H9 (cell line): ENCODE measurements around the gene SYDE1. TPM values are rescaled to one million over a fixed set of nuclear protein-coding genes. Genes with fewer than 3 reads are reported as not detected.

ENCODE experiments used
- DNase-seq: peaks from one replicate; pipeline ENCODE4 v3.0.0-alpha.2; 2017
- H2AFZ ChIP-seq: one replicate; pipeline ENCODE4 v1.6.1; 2013; ENCODE audit warnings: mild to moderate bottlenecking, low read length, control low read depth, moderate library complexity
- H2AK5ac ChIP-seq: 2 replicates; pipeline ENCODE4 v1.6.1; 2013; ENCODE audit warnings: low read length, control low read depth, mixed read lengths; ENCODE audit not compliant: insufficient read length
- H2BK120ac ChIP-seq: one replicate; pipeline ENCODE4 v1.6.1; 2013; ENCODE audit warnings: low read depth, mild to moderate bottlenecking, low read length, control low read depth, inconsistent platforms; ENCODE audit not compliant: poor library complexity, severe bottlenecking
- H2BK12ac ChIP-seq: 2 replicates; pipeline ENCODE4 v1.6.1; 2013; ENCODE audit warnings: low read length, control low read depth, mixed read lengths, low read depth; ENCODE audit not compliant: insufficient read length
- H2BK15ac ChIP-seq: 2 replicates; pipeline ENCODE4 v1.6.1; 2013; ENCODE audit warnings: low read depth, low read length, control low read depth
- H2BK20ac ChIP-seq: one replicate; pipeline ENCODE4 v1.6.1; 2013; ENCODE audit warnings: low read depth, mild to moderate bottlenecking, low read length, control low read depth, inconsistent platforms; ENCODE audit not compliant: poor library complexity, severe bottlenecking
- H2BK5ac ChIP-seq: 2 replicates; pipeline ENCODE4 v1.6.1; 2013; ENCODE audit warnings: low read length, control low read depth, mixed read lengths; ENCODE audit not compliant: insufficient read length
- H3K14ac ChIP-seq: 2 replicates; pipeline ENCODE4 v1.6.1; 2013; ENCODE audit warnings: low read length, control low read depth; ENCODE audit not compliant: insufficient read depth
- H3K18ac ChIP-seq: 2 replicates; pipeline ENCODE4 v1.6.1; 2013; ENCODE audit warnings: low read depth, mild to moderate bottlenecking, mixed read lengths, low read length, control low read depth; ENCODE audit not compliant: insufficient read length
- H3K23ac ChIP-seq: 2 replicates; pipeline ENCODE4 v1.6.1; 2013; ENCODE audit warnings: low read length, control low read depth, mixed read lengths, low read depth; ENCODE audit not compliant: insufficient read length
- H3K23me2 ChIP-seq: 2 replicates; pipeline ENCODE4 v1.6.1; 2013; ENCODE audit warnings: low read depth, mild to moderate bottlenecking, mixed read lengths, low read length, control low read depth; ENCODE audit not compliant: insufficient read length, poor library complexity, severe bottlenecking
- H3K27ac ChIP-seq: 2 replicates; pipeline ENCODE4 v1.5.1; 2013; ENCODE audit warnings: low read length, control low read depth, mixed read lengths, low read depth; ENCODE audit not compliant: insufficient read length
- H3K27me3 ChIP-seq: 2 replicates; pipeline ENCODE4 v1.6.1; 2013; ENCODE audit warnings: low read length, control low read depth, inconsistent platforms; ENCODE audit not compliant: insufficient read depth
- H3K4ac ChIP-seq: 2 replicates; pipeline ENCODE4 v1.6.1; 2013; ENCODE audit warnings: low read depth, mild to moderate bottlenecking, control low read depth, inconsistent platforms, low read length, moderate library complexity
- H3K4me1 ChIP-seq: 2 replicates; pipeline ENCODE4 v1.6.1; 2013; ENCODE audit warnings: low read length, control low read depth, inconsistent platforms; ENCODE audit not compliant: insufficient read depth
- H3K4me2 ChIP-seq: 2 replicates; pipeline ENCODE4 v1.6.1; 2013; ENCODE audit warnings: low read length, control low read depth, mixed read lengths; ENCODE audit not compliant: insufficient read length, insufficient read depth
- H3K56ac ChIP-seq: 2 replicates; pipeline ENCODE4 v1.6.1; 2013; ENCODE audit warnings: low read depth, mild to moderate bottlenecking, mixed read lengths, low read length, control low read depth; ENCODE audit not compliant: insufficient read length
- H3K79me1 ChIP-seq: 2 replicates; pipeline ENCODE4 v1.6.1; 2013; ENCODE audit warnings: low read depth, mild to moderate bottlenecking, moderate library complexity, low read length, control low read depth, inconsistent platforms; ENCODE audit not compliant: insufficient read depth, poor library complexity, severe bottlenecking
- H3K79me2 ChIP-seq: 2 replicates; pipeline ENCODE4 v1.6.1; 2013; ENCODE audit warnings: low read length, control low read depth, inconsistent platforms; ENCODE audit not compliant: insufficient read depth
- H3K9ac ChIP-seq: 2 replicates; pipeline ENCODE4 v1.6.1; 2013; ENCODE audit warnings: low read length, control low read depth, mixed read lengths; ENCODE audit not compliant: insufficient read length; ENCODE audit errors: extremely low read depth
- H3K9me3 ChIP-seq: one replicate; pipeline ENCODE4 v1.6.1; 2013; ENCODE audit warnings: low read depth, low read length, inconsistent platforms; ENCODE audit not compliant: control insufficient read depth
- H3T11ph ChIP-seq: one replicate; pipeline ENCODE4 v1.6.1; 2013; ENCODE audit warnings: mild to moderate bottlenecking, low read length, control low read depth, inconsistent platforms
- H4K20me1 ChIP-seq: one replicate; pipeline ENCODE4 v1.6.1; 2013; ENCODE audit not compliant: control insufficient read depth, insufficient read length, insufficient read depth
- H4K5ac ChIP-seq: 2 replicates; pipeline ENCODE4 v1.6.1; 2013; ENCODE audit warnings: low read depth, mild to moderate bottlenecking, mixed read lengths, low read length, control low read depth; ENCODE audit not compliant: insufficient read length
- H4K8ac ChIP-seq: replicated peaks from 2 replicates; pipeline ENCODE4 v1.6.1; 2013; ENCODE audit warnings: low read length, control low read depth, mixed read lengths, low read depth; ENCODE audit not compliant: insufficient read length
- H4K91ac ChIP-seq: 2 replicates; pipeline ENCODE4 v1.6.1; 2013; ENCODE audit warnings: low read depth, mild to moderate bottlenecking, moderate library complexity, mixed read lengths, low read length, control low read depth; ENCODE audit not compliant: insufficient read length
- H3K27ac Mint-ChIP-seq, 3 experiments: 2 replicates in 2 of 3; 3 replicates in 1 of 3; pipeline ENCODE4 v1.8.0; 2020 to 2021; ENCODE audit warnings: mixed read lengths in 3 of 3, mild to moderate bottlenecking in 1 of 3, moderate library complexity in 1 of 3
- H3K27me3 Mint-ChIP-seq: 2 replicates; pipeline ENCODE4 v1.8.0; 2021; ENCODE audit warnings: low read depth, mild to moderate bottlenecking, moderate library complexity, mixed read lengths
- H3K36me3 Mint-ChIP-seq, 3 experiments: 2 replicates in 2 of 3; 3 replicates in 1 of 3; pipeline ENCODE4 v1.8.0; 2020 to 2021; ENCODE audit warnings: low read depth in 3 of 3, mixed read lengths in 3 of 3; ENCODE audit not compliant: insufficient read depth in 1 of 3
- H3K4me1 Mint-ChIP-seq, 2 experiments: 2 replicates each; pipeline ENCODE4 v1.8.0; 2020; ENCODE audit warnings: mixed read lengths in 2 of 2
- H3K4me3 Mint-ChIP-seq, 2 experiments: 2 replicates in 1 of 2; 3 replicates in 1 of 2; pipeline ENCODE4 v1.8.0; 2020 to 2021; ENCODE audit warnings: mild to moderate bottlenecking in 2 of 2, mixed read lengths in 2 of 2, moderate library complexity in 1 of 2
- H3K9me3 Mint-ChIP-seq, 2 experiments: 2 replicates in 1 of 2; 3 replicates in 1 of 2; pipeline ENCODE4 v1.8.0; 2020; ENCODE audit warnings: mild to moderate bottlenecking in 2 of 2, mixed read lengths in 2 of 2, moderate library complexity in 1 of 2
- CTCF ChIP-seq: fragments of 200-600 bp; sonication (generic); conservative IDR thresholded peaks from 3 replicates; pipeline ENCODE4 v1.8.0; 2021; ENCODE audit warnings: antibody characterized with exemption, mild to moderate bottlenecking
- WGBS: extraction: QIAGEN DNeasy Blood & Tissue Kit; methylation state at CpG from one replicate; pipeline ENCODE4 v1.1.7; 2013; ENCODE audit warnings: missing lambda C conversion rate, low lambda C conversion rate, mixed read lengths; ENCODE audit not compliant: insufficient read length; ENCODE audit errors: extremely low coverage; 5-methylcytosine and 5-hydroxymethylcytosine counted together
- total RNA-seq: library from RNA; stranded (reverse); gene quantifications from 2 replicates; pipeline ENCODE4 v1.2.1, GENCODE V29; 2021

The SYDE1 gene
- total RNA-seq, 1 experiment from 2014 or later: 21.4 TPM

GRCh38 chr19:15087182-15087581 lies 20.0 kb upstream of the SYDE1 start:
- no peak overlapping the region for H3K4me3 Mint-ChIP-seq
- Histone ChIP-seq H3K4me2 (no peak overlapping the region), H3K18ac (no peak overlapping the region), H2BK20ac (no peak overlapping the region), H4K5ac (no peak overlapping the region), H2BK120ac (no peak overlapping the region), H4K8ac (no peak overlapping the region), H3K79me2 (no peaks in the 10 kb centered on the region), H3K9me3 (no peaks in the 10 kb centered on the region), H3K56ac (no peak overlapping the region), H4K20me1 (no peaks in the 10 kb centered on the region), H3K23ac (no peak overlapping the region), H3K4ac (no peak overlapping the region), H4K91ac (no peak overlapping the region), H2AK5ac (no peak overlapping the region), H2BK12ac (no peak overlapping the region), H2AFZ (no peak overlapping the region), H3K23me2 (no peaks in the 10 kb centered on the region), H3K14ac (no peak overlapping the region), H3K9ac (no peak overlapping the region), H2BK15ac (no peak overlapping the region), H3K4me1 (no peaks in the 10 kb centered on the region), H2BK5ac (no peak overlapping the region), H3K27ac (no peak overlapping the region), H3T11ph (no peak overlapping the region), H3K79me1 (no peaks in the 10 kb centered on the region), H3K27me3 (no peaks in the 10 kb centered on the region)
- peaks cover 40% of the 10 kb centered on the region for H3K27me3 Mint-ChIP-seq
- H3K36me3 Mint-ChIP-seq: no peaks in the 10 kb centered on the region
- no CpG with 5 or more reads among the region's 11 CpGs for WGBS
- no peak for DNase-seq
- H3K4me1 Mint-ChIP-seq: no peaks in the 10 kb centered on the region
- H3K9me3 Mint-ChIP-seq: peaks cover 0 to 38% of the 10 kb centered on the region in 2 experiments; a peak in 2 of 5 replicates
- no peak overlapping the region for H3K27ac Mint-ChIP-seq
- no peak for TF ChIP-seq CTCF
